GM23248 (cell line): ENCODE results near the gene USP31.

Source experiments
- EZH2 ChIP-seq: fragments of 200-600 bp; sonication (generic); IDR thresholded peaks from 2 replicates; pipeline ENCODE4 v1.6.1; 2018; ENCODE audit warnings: antibody characterized with exemption, mild to moderate bottlenecking; ENCODE audit not compliant: insufficient read depth, poor library complexity, severe bottlenecking
- EZH2phosphoT487 ChIP-seq: fragments of 200-600 bp; sonication (generic); IDR thresholded peaks from 2 replicates; pipeline ENCODE4 v1.6.1; 2018; ENCODE audit warnings: antibody characterized with exemption, moderate library complexity, mild to moderate bottlenecking, low read depth; ENCODE audit not compliant: insufficient read depth

- no peak for TF ChIP-seq EZH2phosphoT487
- TF ChIP-seq EZH2: no peak
Observed at GRCh38 chr16:23066676-23067075, 82.6 kb downstream of the USP31 start.
